ENCODE results near the gene CFAP74.

CFAP74 gene

DNA sequence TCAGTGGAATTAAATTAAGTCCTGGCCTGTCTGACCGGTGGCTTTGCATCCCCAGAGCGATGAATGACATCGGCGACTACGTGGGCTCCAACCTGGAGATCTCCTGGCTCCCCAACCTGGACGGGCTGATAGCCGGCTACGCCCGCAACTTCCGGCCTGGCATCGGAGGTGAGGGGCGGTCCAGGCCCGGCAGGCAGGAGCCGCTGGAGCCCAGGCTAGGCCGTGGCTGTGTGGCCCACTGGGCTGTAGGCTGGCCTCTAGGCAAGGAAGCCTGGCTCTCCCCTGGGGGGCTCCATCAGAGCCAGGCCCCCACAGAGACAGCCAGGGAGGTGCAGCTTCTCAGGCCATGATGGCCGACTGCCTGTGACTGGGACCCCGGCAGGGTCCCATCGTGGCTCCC is 21.3 kb upstream of the CFAP74 start:
- no peak overlapping the region for H3K4me3 ChIP-seq (ENCODE audit: low read length)
- TF ChIP-seq, protein P1, sequence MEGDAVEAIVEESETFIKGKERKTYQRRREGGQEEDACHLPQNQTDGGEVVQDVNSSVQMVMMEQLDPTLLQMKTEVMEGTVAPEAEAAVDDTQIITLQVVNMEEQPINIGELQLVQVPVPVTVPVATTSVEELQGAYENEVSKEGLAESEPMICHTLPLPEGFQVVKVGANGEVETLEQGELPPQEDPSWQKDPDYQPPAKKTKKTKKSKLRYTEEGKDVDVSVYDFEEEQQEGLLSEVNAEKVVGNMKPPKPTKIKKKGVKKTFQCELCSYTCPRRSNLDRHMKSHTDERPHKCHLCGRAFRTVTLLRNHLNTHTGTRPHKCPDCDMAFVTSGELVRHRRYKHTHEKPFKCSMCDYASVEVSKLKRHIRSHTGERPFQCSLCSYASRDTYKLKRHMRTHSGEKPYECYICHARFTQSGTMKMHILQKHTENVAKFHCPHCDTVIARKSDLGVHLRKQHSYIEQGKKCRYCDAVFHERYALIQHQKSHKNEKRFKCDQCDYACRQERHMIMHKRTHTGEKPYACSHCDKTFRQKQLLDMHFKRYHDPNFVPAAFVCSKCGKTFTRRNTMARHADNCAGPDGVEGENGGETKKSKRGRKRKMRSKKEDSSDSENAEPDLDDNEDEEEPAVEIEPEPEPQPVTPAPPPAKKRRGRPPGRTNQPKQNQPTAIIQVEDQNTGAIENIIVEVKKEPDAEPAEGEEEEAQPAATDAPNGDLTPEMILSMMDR (conservative IDR thresholded peaks at IDR 0.05; ENCODE audit: low read depth, low read length) = no peak
- DNase-seq (ENCODE audit: low read depth) = no peak

DNA sequence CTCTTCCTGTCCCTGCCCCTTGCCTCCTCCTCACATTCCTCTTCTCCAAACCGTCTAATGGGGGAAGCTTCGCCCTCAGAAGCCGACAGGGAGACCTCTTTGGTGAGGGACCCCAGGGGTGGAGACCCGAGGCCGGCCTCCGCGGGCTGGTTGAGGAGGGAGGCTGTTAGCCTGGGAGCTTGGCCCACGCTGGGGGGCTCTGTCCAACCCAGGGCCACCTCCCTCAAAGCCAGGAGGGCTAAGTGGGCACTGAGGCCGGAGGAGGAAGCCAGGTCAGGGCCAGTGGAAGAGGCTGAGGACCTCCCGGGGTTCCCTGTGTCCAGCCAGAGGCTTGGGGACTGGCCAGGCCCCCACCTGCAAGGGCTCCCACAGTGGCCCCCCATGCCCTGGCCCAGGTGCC is 20.9 kb upstream of the CFAP74 start:
- TF ChIP-seq, protein P1 (conservative IDR thresholded peaks at IDR 0.05; ENCODE audit: low read depth, low read length) = no peak
- no peak for DNase-seq (ENCODE audit: low read depth)
- no peak overlapping the region for H3K4me3 ChIP-seq (ENCODE audit: low read length)

DNA sequence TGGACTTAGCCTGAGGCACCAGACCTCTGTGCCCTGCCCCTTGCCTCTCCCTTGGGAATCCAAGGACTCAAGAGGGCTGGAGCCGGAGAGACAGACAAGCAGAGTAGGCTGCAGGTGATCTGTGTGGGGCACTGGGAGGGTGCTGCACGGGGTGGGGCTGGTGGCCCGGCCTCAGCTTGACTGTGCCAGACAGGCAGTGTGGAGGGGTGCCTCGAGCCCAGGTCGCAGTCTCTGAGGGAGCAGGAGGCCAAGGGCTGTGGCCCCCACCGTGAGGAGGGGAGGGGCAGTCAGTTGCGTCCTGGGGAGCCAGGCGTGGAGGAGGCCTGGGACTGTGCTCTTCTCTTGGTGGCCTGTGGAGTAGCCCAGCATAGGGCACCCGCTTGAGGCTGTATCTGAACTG is 19.6 kb upstream of the CFAP74 start:
- TF ChIP-seq, protein P1 (conservative IDR thresholded peaks at IDR 0.05; ENCODE audit: low read depth, low read length) = no peak
- no peak overlapping the region for H3K4me3 ChIP-seq (ENCODE audit: low read length)
- no peak for DNase-seq (ENCODE audit: low read depth)

DNA sequence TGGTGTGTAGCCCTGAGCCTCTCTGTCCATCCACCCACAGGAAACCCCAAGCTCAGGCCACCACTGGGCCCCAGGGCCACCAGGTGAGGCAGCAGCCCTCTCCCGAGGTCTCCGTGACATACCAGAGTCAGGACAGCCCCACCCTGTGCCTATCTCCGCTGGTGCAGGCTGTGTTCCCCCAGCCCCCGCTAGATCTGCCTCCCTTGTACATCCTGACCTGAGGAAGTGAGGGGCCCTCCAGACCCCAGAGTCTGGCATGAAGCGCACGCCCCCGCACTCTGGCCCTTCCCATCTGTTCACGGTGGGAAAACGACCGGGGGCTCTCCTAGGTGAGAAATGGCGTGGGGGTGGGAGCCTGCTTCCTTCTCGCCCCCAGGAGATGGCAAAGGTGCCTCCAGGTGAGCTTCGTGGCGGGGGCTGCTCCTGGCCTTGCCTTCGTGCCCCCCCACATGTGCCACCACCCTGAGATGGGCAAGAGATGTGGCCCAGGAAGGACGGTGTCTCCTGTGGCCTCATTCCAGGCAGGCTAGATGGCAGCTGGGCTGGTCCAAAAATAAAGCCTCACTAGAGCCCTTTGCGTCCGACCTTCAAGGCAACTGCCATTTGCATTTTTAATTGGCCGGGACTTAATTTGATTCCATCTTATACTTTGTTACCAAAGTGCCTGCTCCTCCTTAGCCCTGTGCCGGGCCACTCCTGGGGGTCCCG is 18.6 kb upstream of the CFAP74 start:
- TF ChIP-seq, protein P1 (conservative IDR thresholded peaks at IDR 0.05; ENCODE audit: low read depth, low read length) = no peak
- no peak overlapping the region for H3K4me3 ChIP-seq (ENCODE audit: low read length)

DNA sequence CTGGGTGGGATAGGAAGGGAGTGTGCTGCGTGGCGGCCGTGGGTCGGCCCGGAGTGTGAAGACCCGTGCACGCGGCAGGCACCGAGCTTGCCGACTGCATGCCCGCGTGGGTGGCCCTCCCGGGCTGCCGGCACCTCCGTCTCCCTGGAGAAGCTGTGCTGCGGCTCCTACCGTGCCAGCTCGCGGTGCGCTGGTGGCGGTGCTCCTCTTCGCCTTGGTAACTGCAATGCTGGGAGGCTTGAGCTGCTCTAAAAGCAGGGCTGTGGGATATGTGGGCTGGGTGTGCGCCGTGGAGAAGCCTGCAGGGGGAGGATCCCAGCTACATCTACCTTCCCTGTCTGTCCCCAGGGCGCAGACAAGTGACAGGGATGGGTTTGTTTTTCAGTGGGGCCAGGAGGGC is 18.0 kb upstream of the CFAP74 start:
- TF ChIP-seq, protein P1 (conservative IDR thresholded peaks at IDR 0.05; ENCODE audit: low read depth, low read length) = no peak
- DNase-seq (ENCODE audit: low read depth) = no peak

More for the DNA sequence above, 18.6 kb upstream of the CFAP74 start:
- DNase-seq (ENCODE audit: low read depth) = no peak

DNA sequence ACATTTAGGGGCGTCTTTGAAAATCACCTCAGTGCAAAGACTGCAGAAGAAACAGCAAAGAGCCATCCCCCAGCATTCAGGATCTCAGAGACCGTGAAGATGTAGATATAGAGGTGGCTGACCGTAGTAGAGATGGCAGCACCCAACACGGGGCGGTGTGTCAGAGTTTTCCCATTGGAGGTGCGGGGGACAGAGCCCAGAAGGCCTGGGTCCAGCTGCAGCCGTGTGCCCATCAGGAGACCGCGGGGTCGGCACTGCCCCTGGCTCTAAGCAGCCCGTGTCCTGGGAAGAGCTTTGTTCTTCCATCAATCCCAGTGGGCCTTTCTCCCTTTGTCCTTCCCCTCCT is 16.7 kb upstream of the CFAP74 start:
- no peak overlapping the region for H3K4me3 ChIP-seq (ENCODE audit: low read length)
- TF ChIP-seq, protein P1 (conservative IDR thresholded peaks at IDR 0.05; ENCODE audit: low read depth, low read length) = no peak
- DNase-seq (ENCODE audit: low read depth) = no peak

More for the DNA sequence above, 18.0 kb upstream of the CFAP74 start:
- H3K4me3 ChIP-seq (ENCODE audit: low read length) = no peak overlapping the region

DNA sequence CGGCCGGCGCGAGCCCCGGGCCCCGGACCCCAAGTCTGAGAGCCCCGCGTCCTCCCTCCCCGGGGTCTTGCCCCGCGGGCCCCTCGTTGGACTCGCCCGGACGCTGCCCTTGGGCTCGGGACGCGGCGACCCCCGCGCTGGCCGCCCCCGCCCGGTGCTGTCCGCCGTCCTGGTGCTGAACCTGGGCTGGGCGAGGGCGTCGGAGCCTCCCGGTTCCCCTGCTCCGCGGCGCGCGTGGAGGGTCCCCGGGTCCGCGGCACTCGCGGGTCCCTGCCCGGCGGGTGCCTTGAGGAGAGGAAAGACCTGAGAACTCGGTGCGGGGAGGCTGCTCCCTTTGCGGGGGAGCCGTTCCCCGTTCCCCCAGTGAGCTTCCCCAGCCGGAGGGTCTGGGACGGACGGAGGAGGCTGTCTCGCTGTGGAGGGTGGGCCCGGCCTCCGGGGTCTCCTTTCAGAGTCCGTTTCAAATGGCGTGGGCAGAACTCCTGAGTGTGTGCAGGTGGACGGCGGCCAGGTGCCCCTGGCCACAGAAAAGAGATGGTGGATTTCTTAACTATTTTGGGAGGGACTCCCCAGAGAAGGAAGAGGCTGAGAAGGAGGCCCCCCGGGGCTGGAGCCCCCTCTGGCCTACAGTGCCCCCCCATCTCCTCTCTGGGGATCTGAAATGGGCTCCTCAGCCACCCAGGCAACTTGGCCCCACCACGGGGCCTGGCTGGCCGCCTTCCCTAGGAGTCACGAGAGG is 16.2 kb upstream of the CFAP74 start:
- no peak overlapping the region for H3K4me3 ChIP-seq (ENCODE audit: low read length)
- no peak for DNase-seq (ENCODE audit: low read depth)
- TF ChIP-seq, protein P1 (conservative IDR thresholded peaks at IDR 0.05; ENCODE audit: low read depth, low read length) = no peak

Measured in retinal pigment epithelial cell (primary cell).